ENCODE data around the gene NRXN3.
"Not testable (repeated sequence)": the region's sequence is repeated elsewhere in the genome, so short reads cannot be mapped to it uniquely, and the experiment has no call there.

Gene NRXN3

GRCh38 chr14:78573736-78574135 is 403.6 kb downstream of the NRXN3 start:
- DNase-seq: not testable (repeated sequence)

GRCh38 chr14:78576437-78577166 is 406.4 kb downstream of the NRXN3 start:
- no peak for DNase-seq

- no peak for DNase-seq
Measured at GRCh38 chr14:78581229-78581628, 411.1 kb downstream of the NRXN3 start.

DNA sequence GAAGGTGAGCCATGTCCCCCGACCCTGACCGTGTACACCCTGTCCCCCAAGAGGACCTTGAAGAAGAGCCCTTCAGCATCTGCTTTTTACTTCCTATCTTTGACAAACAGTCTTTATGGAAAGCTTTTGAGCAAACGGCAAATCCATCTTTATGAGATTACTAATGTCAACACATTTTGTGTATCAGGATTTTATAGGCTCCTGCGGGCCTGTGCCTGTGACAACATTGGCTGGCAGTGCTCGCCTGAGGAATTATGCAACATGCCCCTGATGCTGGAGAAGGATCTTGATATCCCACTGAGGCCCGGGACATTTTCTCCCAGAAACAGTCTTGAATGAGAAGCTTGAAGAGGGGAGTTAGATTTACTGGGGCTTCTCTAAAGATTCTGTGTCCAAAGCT is 416.5 kb downstream of the NRXN3 start:
- DNase-seq: no peak

DNA sequence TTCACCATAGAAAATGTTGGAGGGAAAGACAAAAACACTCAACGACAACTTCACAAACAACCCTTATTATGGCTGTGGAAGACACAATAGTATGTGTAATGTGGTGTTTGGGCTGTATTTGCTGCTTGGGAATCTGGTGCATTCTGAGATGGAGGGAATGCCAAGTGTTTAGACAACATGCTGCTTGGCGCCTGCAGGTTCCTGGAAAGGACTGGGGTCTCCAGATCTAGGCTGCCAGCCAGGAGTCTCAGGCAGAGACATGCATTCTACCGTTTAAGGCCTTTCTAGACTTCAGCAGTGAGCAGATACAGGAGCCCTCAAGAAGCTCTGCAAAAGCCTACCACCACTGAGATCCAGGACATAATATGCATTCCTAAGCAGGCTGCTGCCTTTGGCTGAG is 418.7 kb downstream of the NRXN3 start:
- DNase-seq: no peak

GRCh38 chr14:78592616-78593219 is 422.5 kb downstream of the NRXN3 start:
- DNase-seq: peak in 4 of 56 donors; percentile 4 to 10 (median 8)

GRCh38 chr14:78593949-78594348 is 423.8 kb downstream of the NRXN3 start:
- DNase-seq: peak in 24 of 56 donors; percentile 4 to 63 (median 21)

- DNase-seq: peak in 7 of 56 donors; percentile 1 to 24 (median 14)
Measured at GRCh38 chr14:78595797-78596196, 425.6 kb downstream of the NRXN3 start.

DNA sequence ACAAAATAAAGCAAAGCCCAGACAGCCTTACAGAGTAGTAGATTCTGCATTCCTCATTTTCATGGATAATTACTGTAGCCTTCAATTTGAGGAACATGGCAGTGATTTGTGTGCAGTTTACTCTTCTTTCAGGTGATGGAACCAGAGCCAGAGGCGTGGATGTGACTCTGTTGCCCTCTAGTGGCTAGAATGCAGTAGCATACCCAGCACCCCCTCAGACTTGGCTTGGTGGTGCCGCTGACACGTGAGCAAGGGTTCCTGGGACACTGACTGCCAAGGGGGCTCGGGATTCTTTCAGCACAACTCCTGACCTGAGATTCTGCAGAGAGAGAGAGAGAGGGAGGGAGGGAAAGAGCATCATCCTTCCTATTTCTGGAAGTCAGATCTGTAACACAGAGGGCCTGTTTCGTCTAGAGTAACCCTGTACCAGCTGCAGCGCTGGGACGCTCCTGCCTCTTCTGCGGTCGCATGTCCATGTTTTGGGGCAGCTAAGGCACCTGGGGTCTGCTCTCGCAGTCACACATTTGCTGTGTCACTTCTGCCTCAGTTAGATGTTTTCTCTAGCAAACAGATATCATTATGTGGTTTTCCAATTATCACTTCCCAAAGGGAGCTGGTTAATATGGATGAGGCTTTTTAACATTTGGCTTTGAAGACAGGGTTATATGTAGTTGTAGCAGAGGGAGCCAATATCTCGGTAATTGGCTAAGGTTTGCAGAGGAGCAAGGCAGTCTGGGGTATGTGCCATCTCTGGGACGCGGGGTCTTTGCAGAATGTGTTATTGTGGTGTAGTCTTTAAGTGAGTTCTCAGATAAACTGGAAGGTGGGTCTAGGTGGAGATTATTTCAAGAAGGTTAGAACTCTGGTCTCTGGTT is 428.1 kb downstream of the NRXN3 start:
- DNase-seq: peak in 51 of 56 donors; percentile 3 to 71 (median 37)

- DNase-seq: no peak
Measured at GRCh38 chr14:78605025-78605762, 435.0 kb downstream of the NRXN3 start.

DNA sequence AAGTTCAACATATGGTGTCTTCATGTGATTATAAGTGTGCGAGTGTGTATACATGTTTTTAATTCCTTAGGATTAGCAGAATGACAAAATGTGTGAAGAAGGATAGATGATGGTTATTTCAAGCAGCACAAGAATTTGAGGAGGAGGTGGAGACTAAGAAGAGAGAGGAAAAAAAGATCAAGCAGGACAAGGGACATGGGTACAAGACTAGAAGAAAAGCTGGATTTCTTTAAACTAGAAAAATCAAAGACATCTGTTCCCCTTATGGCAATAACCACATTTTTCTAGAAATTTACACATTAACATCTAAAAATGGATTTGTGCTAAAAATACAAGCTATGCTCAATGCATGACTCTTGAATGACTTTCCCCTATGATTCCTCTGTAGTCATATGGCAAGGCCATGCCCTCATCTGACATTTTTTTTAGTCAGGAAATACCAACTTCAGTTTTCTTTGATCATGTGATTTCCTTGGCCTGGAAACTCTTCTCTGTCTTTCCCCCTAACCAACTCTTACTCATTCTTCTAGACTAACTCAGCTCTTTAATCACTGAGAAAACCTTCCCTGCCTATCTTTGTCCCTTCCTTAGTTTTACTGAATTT is 435.8 kb downstream of the NRXN3 start:
- DNase-seq: no peak

DNA sequence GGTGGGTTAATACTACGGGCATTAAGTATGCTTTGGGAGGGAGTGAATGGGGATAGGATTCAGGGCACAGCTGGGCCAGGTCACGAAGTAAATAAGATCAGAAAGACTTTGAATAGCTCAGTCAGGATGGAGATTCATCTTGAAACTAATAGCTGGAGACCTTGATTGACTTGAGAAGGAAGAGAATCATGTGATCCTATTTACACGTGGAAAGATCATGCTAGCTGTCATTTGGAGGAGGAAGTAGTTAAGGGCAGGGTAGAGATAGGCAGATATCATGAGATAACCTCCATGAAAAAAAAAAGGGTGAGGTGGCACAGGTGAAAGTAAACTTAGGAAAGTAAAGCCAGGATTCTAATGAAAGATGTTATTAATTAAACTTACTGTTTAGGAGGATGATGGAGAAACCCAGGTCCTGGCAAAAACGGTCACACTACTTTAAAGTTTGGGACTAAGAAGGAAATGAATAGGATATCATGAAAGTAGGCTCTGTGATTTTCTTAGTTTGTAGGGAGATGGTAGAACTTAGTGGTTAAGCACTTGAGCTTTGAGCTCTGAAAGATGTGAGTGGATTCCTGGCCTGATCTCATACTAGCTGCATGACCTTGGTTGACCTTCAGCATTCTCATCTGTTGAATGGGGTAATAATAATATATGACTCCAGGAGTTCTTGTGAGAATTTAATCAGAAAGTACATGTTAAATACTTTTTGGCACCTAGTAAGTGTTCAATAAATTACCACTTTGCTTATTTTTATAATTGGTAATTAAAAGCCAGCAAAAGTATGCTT is 439.0 kb downstream of the NRXN3 start:
- DNase-seq: no peak

DNA sequence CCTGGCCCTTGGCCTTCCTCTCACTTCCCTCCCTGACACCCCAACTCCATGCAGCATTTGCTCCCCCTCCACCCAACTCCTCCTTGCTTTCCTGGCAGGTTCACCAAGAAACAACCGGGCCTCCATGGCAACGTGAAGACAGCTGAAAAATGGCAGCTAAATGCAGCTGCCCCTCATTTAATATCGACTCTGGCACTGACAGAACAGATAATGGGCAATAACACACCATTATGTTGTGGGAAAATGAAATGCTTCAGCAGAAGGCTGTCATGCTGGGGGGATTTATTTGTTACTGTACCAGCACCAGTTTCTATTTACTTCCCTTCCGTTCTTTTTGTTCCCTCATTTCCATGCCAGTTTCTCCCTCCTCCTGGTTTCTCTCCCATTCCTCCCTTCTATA is 440.8 kb downstream of the NRXN3 start:
- no peak for DNase-seq

DNA sequence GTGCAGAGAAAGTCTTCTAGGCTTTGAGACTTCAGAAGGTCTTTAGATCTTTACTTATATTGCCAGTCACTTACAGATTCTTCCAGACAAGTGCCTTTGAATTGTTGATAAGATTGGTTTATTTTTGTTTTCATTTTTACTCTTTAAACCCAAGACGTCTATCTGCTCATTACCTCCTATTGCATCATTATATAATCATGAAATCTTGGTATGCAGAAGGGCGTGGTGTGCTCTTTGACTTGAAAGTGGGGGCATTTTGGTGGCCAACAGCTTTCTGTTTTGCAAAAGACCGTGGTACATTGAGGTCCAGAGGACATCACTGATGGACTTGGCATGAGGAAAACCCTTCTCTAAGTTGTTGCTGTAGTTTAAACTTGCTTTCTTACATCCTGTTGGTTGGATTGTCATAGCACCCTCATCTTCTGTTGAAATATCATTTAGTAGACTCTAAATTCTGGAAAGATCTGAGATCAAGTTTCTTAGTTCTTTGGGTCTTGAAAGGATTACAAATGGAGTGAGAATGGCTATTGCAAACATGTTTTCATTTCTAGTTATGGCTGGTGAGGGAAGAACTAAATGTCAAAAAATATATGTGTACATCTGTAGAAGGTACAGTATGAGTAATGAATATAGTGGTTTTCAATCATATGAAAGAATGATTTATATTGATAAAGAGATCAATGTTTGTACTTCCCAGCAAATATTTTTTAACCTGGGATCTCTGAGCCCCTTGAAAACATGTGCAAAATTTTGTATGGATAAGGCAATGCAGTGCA is 441.8 kb downstream of the NRXN3 start:
- DNase-seq: no peak

DNA sequence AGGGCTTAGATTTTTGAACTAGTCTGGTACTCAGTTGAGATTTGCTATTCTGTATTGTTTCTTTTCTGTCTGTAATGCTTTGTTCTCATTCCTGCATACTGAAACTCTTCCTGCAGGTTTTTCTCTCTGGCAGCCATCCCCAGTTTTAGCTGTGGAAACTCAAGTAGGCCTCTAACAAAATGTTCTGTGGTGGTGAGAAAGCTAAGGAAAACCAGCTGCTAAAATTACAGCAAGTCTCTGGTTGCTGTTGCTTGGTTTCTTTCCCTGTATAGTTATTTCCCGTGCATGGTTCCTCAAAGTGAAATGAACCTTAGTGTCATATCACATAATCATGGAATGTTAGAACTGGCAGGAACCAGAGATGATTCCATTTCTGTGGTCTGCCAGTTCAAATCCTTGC is 442.5 kb downstream of the NRXN3 start:
- DNase-seq: peak in 1 of 56 donors; percentile 14

GRCh38 chr14:78614593-78614992 is 444.4 kb downstream of the NRXN3 start:
- no peak for DNase-seq

DNA sequence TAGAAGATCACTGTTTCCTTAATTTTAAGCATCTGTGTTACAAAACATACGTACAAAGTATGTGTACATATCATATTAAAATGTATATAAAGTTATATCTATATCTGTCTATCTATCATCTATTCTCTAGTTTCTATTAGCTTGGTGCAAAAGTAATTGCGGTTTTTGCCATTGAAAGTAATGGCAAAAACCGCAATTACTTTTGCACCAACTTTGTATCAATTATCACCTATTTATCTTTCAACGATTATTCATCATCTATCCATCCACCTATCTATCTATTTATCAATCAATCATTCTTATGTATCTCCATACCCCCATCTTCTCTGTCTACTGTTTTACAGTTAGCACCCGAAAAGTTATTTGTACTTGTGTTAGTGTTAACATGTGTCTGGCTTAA is 447.6 kb downstream of the NRXN3 start:
- DNase-seq: no peak

DNA sequence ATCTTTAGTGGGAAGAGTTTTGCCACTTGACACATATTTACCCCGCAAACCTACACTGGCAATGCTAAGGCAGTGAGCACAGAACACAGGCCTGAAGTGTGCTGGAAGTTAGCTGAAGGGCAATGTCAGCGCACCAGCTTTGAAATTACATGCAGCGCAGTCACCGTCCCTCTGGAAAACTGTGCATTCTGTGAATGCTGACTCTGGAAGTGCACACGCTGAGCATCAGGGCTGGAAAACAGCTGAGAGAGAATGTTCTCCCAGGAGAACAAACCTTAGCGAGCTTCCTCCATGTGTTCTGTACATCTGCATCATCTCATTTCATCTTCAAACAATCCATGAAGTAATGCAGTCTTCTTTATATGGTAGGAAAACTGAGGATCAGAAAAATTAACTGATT is 448.2 kb downstream of the NRXN3 start:
- DNase-seq: no peak

- DNase-seq: no peak
Measured at GRCh38 chr14:78627114-78627513, 456.9 kb downstream of the NRXN3 start.
